ENCODE results near the gene ARHGAP5. TPM values are rescaled to one million over a fixed set of nuclear protein-coding genes. Genes with fewer than 3 reads are reported as not detected.

ARHGAP5 gene
- total RNA-seq, 6 donors from 2014 or later = 31.4 to 150 (median 78.3) TPM

- peaks cover 24 to 48% (median 32%) of the 10 kb centered on the region in 4 donors for H3K4me1 ChIP-seq
- H3K27me3 ChIP-seq = no peaks in the 10 kb centered on the region
- TF ChIP-seq CTCF (IDR thresholded peaks at IDR 0.05) (no peak), POLR2A (IDR thresholded peaks at IDR 0.05) (no peak)
- peak overlapping the region in 3 of 4 donors; percentile 74 to 93 (median 90) for H3K4me3 ChIP-seq
- H3K27ac ChIP-seq = peak overlapping the region in 2 of 4 donors; percentile 99 to 100
- H3K9me3 ChIP-seq = no peaks in the 10 kb centered on the region
- no peak for ATAC-seq (ENCODE audit: low FRiP score in 2 of 2)
- DNase-seq = no peak
- WGBS, 2 donors = 37% methylated on average over 7 of the region's 7 CpGs
- H3K36me3 ChIP-seq = no peaks in the 10 kb centered on the region
Measured at GRCh38 chr14:32078858-32079216, 1.7 kb downstream of the ARHGAP5 start.

- Histone ChIP-seq H3K4me3 (peak overlapping the region in 2 of 4 donors; percentile 74 to 93), H3K4me1 (peaks cover 25 to 48% (median 32%) of the 10 kb centered on the region in 4 donors), H3K27me3 (no peaks in the 10 kb centered on the region), H3K36me3 (no peaks in the 10 kb centered on the region), H3K9me3 (no peaks in the 10 kb centered on the region), H3K27ac (no peak overlapping the region)
- no peak for ATAC-seq (ENCODE audit: low FRiP score in 2 of 2)
- TF ChIP-seq POLR2AphosphoS5 (IDR thresholded peaks at IDR 0.05) (no peak), EP300 (IDR thresholded peaks at IDR 0.05) (no peak), POLR2A (IDR thresholded peaks at IDR 0.05) (no peak), CTCF (IDR thresholded peaks at IDR 0.05) (no peak)
- 49 to 60% methylated on average over 4 of the region's 4 CpGs for WGBS, 2 donors
- DNase-seq = no peak
Measured at GRCh38 chr14:32079264-32079663, 2.2 kb downstream of the ARHGAP5 start.

- DNase-seq (no peak), ATAC-seq (ENCODE audit: low FRiP score in 2 of 2) (no peak)
- Histone ChIP-seq H3K27me3 (no peaks in the 10 kb centered on the region), H3K9me3 (no peaks in the 10 kb centered on the region), H3K36me3 (no peaks in the 10 kb centered on the region), H3K27ac (no peak overlapping the region), H3K4me3 (no peak overlapping the region), H3K4me1 (peaks cover 22 to 43% (median 30%) of the 10 kb centered on the region in 4 donors)
- TF ChIP-seq POLR2AphosphoS5 (IDR thresholded peaks at IDR 0.05) (no peak), POLR2A (IDR thresholded peaks at IDR 0.05) (no peak), EP300 (IDR thresholded peaks at IDR 0.05) (no peak), CTCF (IDR thresholded peaks at IDR 0.05) (no peak)
- WGBS, 2 donors = 78 to 80% methylated on average over 1 of the region's 1 CpG
Measured at GRCh38 chr14:32080001-32080510, 3.0 kb downstream of the ARHGAP5 start.

GRCh38 chr14:32081901-32082300, 4.8 kb downstream of the ARHGAP5 start:
- H3K27ac ChIP-seq = no peak overlapping the region
- TF ChIP-seq POLR2A (IDR thresholded peaks at IDR 0.05) = no peak
- no peak for TF ChIP-seq EP300 (IDR thresholded peaks at IDR 0.05)
- no peak for TF ChIP-seq CTCF (IDR thresholded peaks at IDR 0.05)
- TF ChIP-seq POLR2AphosphoS5 (IDR thresholded peaks at IDR 0.05) = no peak
- no peaks in the 10 kb centered on the region for H3K36me3 ChIP-seq
- WGBS, 2 donors = 90 to 91% methylated on average over 7 of the region's 7 CpGs
- no peak for ATAC-seq (ENCODE audit: low FRiP score in 2 of 2)
- DNase-seq = no peak
- H3K9me3 ChIP-seq = no peaks in the 10 kb centered on the region
- peaks cover 23 to 41% (median 32%) of the 10 kb centered on the region in 4 donors for H3K4me1 ChIP-seq
- no peak overlapping the region for H3K4me3 ChIP-seq
- H3K27me3 ChIP-seq = no peaks in the 10 kb centered on the region

- Histone ChIP-seq H3K27me3 (no peaks in the 10 kb centered on the region), H3K27ac (no peak overlapping the region), H3K4me3 (no peak overlapping the region), H3K36me3 (no peaks in the 10 kb centered on the region), H3K9me3 (no peaks in the 10 kb centered on the region), H3K4me1 (peaks cover 26 to 44% (median 36%) of the 10 kb centered on the region in 4 donors)
- DNase-seq (no peak), ATAC-seq (ENCODE audit: low FRiP score in 2 of 2) (no peak)
- no peak for TF ChIP-seq POLR2A (IDR thresholded peaks at IDR 0.05)
Measured at GRCh38 chr14:32083315-32083624, 6.2 kb downstream of the ARHGAP5 start.
